ENCODE results near the gene PIGL.
"Not testable (repeated sequence)": the region's sequence is repeated elsewhere in the genome, so short reads cannot be mapped to it uniquely, and the experiment has no call there.

The PIGL gene

DNA sequence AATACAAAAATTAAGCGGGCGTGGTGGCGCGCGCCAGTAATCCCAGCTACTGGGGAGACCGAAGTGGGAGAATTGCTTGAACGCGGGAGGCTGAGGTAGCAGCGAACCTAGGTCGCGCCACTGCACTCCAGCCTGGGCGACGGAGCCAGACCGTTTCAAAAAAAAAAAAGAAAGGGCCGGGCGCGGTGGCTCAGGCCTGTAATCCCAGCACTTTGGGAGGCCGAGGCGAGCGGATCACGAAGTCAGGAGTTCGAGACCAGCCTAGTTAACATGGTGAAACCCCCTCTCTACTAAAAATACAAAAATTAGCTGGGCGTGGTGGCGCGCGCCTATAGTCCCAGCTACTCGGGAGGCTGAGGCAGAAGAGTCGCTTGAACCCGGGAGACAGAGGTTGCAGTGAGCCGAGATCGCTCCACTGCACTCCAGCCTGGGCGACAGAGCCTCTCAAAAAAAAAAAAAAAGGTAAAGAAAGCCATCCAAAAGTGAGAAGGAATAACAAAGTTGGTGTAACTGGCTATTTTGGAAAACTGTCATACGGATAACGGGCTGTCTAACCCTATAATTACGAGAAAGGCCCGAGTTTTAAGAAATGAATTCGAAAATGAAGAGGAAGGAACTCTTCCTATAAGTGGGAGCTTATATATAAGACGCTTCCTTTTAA is 539 bp upstream of the PIGL start:
- not testable (repeated sequence) for DNase-seq (ENCODE audit: low spot score)

DNA sequence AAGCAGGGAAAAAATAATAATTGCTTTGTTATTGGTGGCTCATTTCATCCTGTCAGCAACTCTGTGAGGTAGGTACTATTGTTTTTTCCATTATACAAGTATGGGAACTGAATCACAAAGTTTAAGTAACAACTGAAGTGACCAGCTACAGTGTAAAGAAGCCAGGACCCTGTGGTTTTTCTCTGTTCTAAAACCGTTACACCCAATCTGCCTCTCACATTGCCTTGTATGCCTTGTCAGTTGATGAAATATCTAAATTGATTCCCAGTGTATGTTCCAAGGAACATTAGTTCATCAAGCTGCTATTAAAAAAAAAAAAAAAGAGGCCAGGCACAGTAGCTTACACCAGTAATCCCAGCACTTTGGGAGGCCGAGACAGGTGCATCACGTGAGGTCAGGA is 5.4 kb downstream of the PIGL start:
- DNase-seq (ENCODE audit: low spot score) = no peak

DNA sequence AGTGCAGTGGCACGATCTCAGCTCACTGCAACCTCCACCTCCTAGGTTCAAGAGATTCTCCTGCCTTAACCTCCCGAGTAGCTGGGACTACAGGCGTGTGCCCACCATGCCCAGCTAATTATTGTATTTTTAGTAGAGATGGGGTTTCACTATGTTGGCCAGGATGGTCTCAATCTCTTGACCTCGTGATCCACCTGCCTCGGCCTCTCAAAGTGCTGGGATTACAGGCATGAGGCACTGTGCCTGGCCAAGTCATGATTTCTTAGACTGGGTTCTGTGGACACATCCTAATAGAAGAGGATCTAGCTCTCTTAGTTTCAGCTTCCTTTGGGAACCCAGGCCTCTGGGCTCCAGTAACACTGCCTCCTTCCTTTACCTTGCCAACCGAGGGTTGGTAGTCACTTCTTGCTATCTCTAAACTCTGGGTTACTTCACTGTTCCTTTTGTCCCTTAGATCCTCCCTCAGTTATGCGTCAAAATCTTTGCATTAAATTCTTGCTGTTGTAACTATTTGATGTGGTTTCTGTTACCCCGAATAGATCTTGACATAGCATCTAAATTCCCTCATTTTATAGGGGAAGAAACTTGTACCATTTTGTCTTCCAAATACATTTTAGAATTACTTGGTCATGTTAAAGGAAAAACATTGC is 13.0 kb downstream of the PIGL start:
- DNase-seq (ENCODE audit: low spot score) = not testable (repeated sequence)

DNA sequence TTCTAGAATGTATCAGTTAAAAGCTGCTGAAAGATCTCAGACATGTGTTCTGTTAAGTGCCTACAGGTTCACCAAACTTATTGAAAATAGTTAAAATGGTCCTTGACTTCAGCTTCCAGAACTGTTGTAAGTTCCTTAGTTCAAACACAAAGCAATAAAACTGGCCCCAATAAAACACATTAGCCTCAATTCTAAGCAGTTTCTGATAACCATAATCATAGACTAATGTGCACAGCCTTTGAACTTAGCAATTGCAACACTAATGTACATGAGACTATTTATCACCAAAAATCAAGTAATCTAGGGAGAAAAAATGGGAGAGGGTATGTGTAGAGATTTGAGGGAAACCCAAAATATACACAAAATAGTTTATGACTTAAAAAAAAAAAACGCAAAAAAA is 15.4 kb downstream of the PIGL start:
- DNase-seq (ENCODE audit: low spot score) = no peak

DNA sequence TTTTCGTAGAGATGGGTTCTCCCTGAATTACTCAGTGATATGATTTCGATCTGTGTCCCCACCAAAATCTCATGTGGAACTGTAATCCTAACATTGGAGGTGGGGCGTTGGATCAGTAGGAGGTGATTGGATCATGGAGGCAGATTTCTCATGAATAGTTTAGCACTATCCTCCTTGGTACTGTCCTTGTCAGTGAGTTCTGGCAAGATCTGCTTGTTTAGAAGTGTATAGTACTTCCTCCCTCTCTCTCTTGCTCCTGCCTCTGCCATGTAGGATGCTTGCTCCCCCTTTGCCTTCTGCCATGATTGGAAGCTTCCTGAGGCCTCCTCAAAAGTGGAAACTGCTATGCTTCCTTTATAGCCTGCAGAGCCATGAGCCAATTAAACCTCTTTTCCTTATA is 22.9 kb downstream of the PIGL start:
- DNase-seq (ENCODE audit: low spot score) = no peak

DNA sequence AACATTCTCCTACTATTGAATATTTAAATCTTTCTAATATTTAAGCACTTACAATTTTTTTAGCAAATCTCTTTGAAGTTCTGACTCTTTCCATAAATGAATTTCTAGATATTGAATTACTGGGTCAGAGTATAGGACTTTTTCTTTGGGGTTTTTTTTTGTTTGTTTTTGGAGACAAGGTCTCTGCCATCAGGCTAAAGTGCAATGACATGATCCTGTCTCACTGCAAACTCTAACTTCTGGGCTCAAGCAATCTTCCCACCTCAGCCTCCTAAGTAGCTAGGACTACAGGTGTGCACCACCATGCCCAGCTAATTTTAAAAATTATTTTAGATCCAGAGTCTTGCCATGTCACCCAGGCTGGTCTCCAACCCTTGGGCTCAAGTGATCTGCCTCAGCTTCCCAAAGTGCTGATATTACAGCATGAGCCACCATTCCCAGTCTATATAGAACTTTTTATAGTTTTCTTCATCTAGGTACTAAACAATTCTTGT is 24.9 kb downstream of the PIGL start:
- DNase-seq (ENCODE audit: low spot score) = no peak

DNA sequence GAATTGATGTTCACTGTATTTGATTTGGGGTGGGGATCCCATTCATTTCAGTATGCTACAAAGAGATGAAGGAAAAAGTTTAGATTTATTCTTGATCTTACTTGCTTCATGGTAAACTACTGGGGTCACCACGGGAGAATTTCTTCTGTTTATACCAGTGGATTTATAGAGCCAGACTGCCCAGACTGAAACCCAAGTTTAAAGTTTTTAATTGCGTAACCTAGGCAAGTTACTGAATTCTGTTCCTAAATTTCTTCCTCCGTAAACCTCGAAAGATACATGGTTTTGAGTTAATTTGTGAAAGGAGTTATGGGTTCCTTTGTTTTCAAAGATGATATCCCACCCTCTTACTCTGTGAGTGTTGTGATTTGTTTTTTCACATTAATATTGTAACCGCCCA is 26.4 kb downstream of the PIGL start:
- DNase-seq (ENCODE audit: low spot score) = no peak

DNA sequence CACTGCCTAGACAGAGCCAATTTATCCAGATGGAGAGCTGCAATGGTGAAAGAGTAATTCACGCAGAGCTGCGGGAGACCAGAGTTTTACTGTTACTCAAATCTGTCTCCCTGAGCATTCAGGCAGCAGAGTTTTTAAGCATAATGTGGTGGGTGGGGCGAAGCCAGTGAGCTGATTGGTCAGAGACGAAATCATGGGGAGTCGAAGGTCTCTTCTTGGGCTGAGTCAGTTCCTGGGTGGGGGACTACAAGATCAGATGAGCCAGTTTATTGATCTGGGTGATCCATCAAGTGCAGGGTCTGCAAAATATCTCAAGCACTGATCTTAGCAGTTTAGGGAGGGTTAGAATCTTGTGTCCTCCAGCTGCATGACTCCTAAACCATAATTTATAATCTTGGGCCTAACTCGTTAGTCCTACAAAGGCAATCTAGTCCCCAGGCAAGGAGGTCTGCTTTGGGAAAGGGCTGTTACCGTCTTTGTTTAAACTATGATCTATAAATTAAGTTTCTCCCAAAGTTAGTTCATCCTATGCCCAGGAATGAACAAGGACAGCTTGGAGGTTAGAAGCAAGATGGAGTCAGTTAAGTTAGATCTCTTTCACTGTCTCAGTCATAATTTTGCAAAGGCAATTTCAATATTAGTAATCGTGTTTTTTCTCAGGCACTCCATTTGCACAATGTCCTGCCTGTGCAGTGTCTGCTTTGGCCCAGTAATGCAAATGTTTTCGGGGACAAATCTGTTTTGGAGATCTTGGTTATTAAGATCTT is 27.0 kb downstream of the PIGL start:
- no peak for DNase-seq (ENCODE audit: low spot score)

DNA sequence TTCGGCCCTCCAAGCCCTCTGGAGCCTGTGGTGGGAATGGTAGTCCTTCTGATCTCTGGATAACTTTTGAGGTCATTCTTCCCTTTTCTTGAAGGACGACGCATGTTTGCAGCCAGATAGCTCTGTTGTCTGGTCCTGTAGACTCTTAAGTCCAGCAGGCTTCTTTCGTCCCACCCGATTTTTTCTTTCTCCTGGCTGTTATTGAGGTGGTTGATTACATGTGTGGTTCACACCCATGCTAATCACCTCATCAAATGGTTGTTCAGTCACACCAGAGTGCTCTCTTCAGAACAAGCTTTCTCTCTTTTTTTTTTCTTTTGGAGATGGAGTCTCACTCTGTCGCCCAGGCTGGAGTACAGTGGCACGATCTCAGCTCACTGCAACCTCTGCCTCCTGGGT is 30.6 kb downstream of the PIGL start:
- DNase-seq (ENCODE audit: low spot score) = no peak

DNA sequence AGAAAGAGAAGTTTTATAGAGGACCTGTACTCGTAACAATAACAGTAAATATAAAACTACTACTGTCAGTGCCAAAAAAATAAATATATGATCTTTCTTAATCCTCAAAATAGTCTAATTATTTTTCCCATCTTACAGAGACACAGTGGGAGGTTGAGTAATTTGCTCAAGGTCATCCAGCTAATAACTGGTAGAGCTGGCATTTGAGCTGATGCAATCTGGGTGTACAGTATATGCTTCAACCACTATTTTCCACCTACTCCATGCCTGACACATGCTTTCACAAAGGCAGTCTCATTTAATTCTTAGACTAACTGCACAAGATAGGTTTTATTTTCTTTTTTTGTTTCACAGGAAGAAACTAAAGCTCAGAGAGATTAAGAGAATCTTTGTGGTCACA is 33.6 kb downstream of the PIGL start:
- no peak for DNase-seq (ENCODE audit: low spot score)

DNA sequence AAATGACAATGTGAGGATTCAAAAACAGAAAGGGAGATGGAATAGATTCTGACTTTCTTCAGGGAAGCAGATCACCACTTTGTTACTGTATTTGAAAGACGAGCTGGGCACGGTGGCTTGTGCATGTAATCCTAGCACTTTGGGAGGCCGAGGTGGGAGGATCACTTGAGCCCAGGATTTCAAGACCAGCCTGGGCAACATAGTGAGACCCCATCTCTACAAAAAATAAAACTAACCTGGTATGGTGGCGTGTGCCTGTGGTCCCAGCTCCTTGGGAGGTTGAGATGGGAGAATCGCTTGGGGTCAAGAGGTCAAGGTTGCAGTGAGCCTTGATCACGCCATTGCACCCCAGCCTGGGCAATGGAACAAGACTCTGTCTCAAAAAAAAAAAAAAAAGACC is 34.0 kb downstream of the PIGL start:
- no peak for DNase-seq (ENCODE audit: low spot score)

DNA sequence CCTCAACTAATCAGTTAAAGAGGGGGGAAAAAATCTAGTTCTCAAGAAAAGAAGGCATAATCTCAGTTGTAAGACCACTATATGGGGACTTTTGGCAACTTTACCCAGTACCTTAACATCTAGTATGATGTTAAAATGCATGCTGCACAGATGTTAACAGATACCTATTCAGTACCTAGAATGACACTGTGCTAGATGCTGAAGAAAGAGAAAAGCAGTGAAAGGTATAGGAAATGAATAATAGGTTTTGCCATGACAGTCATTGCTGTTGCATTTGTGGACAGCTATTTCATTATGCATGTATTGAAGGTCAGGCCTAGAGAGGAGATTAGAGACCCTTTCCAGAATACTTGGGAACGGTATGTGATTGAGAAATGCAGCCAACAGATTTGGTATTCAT is 34.5 kb downstream of the PIGL start:
- no peak for DNase-seq (ENCODE audit: low spot score)

DNA sequence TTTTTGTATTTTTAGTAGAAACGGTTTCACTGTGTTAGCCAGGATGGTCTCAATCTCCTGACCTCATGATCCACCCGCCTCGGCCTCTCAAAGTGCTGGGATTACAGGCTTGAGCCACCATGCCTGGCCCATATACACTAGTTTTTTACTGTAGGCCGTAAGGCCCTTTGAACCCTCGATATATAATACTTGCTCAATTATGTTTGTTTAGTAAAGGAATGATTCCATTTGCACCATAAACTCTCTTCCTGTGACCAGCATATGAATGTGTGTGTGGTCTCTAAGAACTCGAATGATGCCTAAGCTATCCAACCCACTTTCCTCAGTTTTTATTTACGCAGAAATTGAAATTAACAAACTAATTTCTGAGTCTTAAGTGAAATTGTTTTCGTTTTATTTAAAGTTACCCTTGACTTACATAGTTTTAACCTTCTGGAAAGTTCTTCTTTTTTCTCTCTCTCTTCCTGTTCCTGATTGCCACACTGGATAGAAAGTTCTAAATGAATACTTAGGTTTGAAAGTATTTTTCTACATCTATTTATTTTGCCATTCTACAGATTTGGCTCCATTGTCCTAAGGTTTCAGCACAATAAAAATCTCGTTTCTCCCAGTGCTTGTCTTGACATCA is 37.9 kb downstream of the PIGL start:
- DNase-seq (ENCODE audit: low spot score) = no peak

DNA sequence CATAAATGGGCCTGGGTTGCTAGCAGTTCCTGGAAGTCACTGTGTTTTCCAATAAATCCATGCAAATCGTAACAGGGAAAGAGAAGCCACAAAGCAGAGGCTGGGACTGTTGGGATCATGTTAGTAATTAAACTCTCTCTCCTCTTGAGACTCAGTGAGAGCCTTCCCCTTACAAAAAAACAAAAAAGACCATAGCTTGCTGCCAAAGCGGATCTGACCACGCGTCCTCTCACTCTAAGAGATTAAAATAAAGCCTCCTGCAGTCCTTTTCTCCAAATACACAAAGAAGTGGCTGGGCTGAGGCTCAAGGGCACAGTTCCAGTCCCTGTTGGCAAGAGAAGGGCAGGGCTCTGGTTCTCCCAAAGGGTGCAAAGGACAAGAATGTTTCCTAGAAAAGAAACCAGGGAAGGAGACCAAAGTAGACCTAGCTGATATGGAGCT is 38.5 kb downstream of the PIGL start:
- DNase-seq (ENCODE audit: low spot score) = no peak

DNA sequence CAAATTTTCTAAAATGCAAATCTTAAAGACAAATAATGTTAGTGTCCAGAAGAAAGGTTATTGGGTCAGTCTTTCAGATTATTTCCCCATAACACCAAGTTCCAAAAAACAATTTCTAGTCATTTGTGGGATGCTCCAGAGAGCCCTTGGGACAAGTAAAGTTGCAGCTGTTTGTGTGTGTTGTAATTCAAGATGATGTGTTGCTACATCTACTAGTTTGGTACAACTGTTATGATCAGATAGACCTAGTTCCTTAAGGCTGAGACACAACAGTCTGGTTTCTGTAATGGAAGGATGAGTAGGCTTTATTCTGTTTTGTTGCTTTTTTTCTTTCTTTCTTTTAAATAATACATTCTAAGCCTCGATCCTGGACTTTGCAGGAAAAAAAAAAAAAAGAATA is 41.9 kb downstream of the PIGL start:
- no peak for DNase-seq (ENCODE audit: low spot score)

DNA sequence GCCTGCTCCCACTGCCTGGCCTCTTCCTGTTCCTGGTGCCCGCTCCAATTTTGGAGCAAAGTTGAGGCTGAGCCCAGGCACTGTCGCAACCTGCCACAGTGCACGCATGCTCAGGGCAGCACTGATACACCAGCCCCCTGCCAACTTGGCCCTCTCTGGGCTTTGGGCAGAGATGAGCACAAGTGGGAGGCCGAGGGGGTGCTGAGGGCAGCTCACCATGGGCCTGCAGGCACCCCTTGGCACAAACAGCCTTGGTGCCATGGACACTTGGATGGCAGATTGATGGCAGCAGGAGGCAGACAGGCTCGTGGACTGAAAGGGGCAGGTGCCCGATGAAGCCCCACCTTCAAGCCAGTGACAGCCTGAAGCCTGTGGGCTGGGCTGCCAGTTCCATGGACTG is 42.9 kb downstream of the PIGL start:
- no peak for DNase-seq (ENCODE audit: low spot score)

DNA sequence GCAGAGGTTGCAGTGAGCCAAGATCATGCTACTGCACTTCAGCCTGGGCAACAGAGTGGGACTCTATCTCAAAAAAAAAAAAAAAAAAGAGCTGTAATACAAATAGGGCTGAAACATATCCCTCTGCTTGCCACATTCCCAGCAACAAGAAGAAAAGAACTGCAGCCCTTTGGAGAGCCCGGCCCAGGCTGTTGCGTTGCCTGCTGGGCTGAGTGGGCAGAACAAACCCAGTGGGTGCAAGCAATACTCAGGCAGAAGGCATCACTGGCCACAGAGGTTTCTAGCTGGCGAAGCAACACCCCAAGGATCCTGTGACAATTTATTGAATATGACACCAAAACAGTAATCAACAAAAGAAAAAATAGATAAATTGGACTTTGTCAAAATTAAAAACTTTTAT is 44.0 kb downstream of the PIGL start:
- DNase-seq (ENCODE audit: low spot score) = no peak

DNA sequence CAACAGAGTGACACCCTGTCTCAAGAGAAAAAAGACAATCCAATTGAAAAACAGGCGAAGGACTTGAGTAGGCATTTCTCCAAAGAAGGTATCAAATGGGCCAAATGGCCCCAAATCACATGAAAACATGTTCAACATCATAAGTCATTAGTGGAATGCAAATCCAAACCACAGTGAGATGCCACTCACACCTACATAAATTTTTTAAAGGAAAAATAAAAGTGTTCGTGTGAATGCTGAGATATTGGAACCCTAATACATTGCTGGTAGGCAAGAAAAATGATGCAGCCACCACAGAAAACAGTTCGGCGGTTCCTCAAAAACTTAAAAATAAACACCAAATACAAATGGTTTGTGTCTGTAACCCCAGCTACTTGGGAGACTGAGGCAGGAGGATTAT is 45.2 kb downstream of the PIGL start:
- no peak for DNase-seq (ENCODE audit: low spot score)

DNA sequence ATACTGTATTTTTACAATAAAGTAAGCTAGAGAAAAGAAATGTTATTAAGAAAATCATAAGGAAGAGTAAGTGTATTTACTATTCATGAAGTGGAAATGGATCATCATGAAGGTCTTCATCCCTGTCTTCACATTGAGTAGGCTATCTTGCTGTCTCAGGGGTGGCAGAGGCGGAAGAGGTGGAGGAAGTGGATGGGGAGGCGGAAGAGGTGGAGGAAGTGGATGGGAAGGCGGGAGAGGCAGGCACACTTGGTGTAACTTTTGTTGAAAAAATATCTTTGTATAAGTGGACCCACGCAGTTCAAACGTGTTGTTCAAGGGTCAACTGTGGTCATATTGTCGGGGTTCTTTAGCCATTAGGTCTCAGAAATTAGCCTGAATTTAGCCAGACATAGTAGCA is 50.2 kb downstream of the PIGL start:
- DNase-seq (ENCODE audit: low spot score) = no peak

DNA sequence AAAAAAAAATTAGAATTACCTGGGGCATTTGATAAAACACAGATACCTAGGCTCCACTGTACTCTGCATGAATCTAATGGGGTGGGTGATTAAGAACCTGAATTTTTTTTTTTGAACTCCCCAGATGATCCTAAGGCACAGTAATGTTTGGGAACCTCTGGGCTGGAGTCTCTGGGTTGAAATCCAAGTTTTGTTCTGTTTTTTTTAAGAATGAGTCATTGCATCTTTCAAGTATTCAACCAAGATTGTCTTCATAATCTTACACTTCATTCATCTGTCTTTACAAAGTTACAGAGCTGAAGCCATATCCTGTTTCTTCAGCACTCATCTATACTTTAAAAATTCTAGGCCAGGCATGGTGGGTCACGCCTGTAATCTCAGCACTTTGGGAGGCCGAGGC is 52.6 kb downstream of the PIGL start:
- no peak for DNase-seq (ENCODE audit: low spot score)

DNA sequence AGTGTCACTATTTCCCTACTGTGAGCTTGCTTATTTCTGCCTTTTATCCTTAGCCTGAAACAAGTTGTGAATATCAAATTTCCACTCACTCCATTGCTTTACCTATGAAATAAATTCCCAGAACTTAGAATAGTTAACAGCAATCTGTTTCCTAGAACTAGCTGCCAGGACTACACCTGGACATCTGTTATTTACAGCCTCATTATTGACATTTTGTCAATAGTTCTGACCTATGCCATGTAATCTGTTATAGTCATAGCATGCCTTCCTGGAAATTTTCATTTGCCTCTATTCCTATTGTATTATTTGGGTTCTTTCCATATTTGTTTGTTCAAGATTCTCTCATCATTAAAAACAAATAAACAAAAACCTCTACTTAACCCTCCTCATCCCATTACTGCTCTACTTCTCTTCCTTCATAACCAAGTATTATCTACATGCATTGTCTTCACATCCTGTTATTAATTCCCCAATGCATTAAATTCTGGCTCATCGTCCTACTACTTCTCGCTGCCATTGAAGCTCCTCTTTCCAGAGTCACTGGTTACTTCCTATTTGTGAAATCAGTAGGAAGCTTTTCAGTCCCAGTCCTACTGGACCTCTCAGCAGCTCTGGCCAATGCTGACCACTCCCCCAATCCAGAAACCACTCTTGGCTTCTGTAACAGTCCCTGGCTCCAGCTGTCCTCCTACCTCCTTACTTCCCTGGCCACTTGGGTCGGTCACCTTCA is 55.3 kb downstream of the PIGL start:
- no peak for DNase-seq (ENCODE audit: low spot score)

DNA sequence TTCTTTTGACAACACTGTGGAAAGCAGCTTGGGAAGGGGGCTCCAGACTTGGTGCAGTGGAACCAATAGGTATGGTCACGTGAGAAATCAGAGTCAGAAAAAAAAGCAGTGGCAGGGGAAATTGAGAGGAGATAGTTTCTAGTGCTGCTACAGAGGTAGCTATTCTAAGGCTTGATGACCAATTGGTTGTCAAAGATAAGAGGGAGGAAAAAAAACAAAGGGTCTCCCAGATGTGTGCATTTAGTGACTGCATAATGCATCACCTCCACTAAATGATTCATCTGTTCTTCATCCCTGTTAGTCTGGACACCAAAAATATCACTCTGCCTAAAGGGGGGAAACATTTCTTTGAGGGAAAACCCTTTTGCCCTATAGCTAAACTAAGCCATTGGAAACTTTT is 56.5 kb downstream of the PIGL start:
- DNase-seq (ENCODE audit: low spot score) = no peak

Data from LoVo (cell line).